RPMI8226 (cell line): Measurements from ENCODE around the gene AFG3L2.

Experiments
- DNase-seq: peaks from one replicate; pipeline ENCODE4 v3.0.0-alpha.2; 2015

The AFG3L2 gene

DNA sequence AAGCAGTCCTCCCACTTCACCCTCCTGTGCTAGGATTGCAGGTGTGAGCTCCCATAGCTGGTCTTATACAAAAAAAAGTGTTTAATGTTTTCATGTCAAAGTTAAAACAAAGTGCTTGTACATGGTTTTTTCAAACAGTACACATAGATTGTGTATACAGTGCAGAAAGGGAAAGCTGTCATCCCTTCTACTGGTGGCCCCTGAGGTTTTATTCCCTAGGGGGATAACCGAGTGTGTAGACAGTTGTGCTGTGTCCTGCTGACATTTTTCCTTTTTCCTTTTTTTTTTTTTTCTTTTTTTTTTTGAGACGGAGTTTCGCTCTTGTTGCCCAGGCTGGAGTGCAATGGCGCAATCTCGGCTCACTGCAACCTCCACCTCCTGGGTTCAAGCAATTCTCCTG, 58.2 kb downstream of the AFG3L2 start:
- DNase-seq, result no peak

DNA sequence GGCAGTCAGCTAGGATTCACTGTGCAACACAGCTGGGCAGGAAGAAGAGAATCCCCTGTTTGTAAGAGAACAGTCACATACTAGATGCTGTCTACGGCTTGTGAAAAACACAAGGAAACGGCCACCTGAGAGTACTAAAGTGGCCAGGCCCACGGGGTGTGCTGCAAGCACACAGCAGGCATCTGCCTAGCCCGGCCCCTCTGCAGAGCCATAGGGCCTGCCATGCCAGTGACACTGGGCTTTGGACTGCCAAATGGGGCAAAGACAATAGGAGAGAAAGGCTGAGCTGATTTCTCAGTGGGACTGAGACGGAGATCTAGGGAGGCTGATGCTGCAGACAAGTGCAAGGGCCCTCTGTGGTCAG, 58.7 kb downstream of the AFG3L2 start:
- no peak for DNase-seq

DNA sequence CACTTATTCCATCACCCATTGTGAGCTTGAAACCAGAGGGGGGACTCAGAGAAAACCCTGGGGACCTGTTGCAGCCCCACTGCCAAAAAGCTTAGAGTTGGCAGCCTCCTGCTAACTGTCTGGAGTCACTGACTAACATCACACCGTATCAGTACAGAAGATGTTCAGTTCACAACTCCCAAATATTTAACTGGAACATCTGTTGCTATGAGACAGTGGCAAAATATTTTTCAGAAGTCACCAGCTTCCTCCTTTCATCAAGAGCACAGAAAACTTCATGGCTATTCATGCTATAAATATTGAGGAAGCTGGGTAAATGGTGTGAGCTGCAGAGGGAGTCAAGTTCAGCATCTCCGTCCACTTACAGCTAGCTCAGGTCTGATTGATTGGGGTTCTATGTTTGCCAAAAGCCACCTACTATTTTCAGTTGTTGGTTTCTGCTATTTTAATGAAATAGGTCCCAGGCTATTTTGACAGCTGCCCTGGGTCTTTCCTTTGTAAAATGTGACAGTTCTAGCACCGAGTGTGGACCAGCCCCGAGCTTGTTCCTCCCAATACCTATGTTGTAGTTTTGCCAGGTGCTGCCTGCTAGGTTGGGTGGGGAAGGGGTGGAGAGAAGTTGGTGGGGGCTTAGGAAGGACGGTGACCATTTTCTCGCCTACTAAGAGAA, 59.2 kb downstream of the AFG3L2 start:
- no peak for DNase-seq

DNA sequence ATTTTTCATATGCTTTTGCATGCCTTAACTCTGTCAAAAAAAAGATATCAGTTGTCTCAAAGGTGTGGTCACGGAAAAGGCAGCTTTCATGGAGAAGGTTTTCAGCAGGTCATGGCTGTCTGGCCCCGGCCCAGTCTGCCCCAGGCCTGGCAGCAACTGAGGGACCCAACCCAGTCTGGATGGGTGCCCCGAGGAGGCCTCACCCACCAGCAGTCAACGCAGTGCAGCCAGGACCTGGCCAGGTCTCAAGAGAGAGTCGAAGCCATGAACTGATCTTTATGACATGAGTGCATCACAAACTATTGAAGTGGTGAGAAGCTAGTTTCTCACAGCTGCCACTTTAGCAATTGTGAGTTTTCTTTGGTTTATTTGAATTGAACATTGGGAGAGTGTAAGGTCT, 61.1 kb downstream of the AFG3L2 start:
- DNase-seq, result no peak

- DNase-seq, result no peak
Measured at GRCh38 chr18:12315490-12315889, 61.5 kb downstream of the AFG3L2 start.

DNA sequence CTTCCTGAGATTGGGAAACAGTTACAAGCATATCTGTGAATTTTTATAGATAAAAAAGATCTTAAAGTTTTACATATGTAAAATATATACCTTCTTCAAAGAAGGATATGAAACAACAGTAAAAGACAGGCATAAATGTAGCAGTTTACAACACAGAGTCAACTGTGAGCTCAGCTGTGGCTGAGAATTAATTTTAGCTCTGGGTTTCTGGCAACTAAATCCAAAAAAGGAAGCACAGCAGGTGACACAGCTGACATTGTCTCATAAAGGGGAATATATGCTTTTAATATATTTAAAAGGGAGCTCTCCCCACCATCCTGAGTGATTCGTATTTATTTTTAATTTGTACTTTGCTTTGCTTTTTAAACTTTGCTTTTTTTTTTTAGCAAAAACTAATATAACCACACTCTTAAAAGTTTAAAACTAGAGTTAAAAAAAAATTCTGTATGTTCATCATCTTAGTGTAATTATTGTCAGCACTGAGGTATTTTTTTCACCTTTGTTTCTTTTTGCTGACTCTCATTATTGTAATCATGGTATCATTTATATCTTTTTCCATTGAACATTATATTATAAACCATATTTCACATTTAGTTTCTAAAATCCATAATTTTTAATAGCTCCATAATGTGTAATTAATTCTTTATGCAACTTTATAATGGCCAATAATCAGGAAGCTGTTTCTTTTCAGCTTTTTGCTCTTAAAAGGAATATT, 62.3 kb downstream of the AFG3L2 start:
- DNase-seq, result peak; percentile 52

DNA sequence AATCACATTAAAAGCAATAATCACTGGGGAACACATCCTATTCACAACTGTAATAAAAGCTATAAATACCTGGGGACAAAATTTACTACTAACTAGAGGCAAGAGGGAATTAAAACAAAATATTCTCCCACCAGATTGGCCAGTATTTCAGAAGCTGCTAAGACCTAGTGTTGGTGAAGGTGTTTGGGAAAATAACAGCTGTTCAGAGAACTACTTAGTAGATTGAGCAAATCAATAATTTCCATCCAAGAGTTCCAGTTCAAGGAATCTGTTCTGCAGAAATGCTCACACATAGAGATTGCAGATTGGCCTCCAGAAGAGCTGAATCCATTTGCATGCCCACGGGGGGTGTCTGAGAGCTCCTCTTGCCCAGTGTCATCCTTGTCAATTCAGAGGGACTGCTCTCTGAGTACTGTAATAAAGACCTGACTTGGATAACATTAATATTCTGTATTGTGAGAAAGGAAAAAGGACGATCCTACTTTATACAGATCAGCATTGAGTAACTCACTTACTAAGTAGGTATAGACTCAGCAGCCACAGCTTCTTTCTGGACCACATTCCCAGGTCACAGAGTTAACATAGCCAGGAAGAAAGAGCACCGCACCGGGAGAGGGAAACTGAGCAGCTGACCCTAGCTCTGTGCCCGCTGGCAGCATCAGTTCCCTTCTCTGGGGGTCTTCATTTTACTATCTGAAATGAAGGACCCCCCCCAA, 63.3 kb downstream of the AFG3L2 start:
- no peak for DNase-seq

GRCh38 chr18:12312976-12313375, 64.1 kb downstream of the AFG3L2 start:
- DNase-seq, result no peak

- DNase-seq, result no peak
Measured at GRCh38 chr18:12310762-12311161, 66.3 kb downstream of the AFG3L2 start.

DNA sequence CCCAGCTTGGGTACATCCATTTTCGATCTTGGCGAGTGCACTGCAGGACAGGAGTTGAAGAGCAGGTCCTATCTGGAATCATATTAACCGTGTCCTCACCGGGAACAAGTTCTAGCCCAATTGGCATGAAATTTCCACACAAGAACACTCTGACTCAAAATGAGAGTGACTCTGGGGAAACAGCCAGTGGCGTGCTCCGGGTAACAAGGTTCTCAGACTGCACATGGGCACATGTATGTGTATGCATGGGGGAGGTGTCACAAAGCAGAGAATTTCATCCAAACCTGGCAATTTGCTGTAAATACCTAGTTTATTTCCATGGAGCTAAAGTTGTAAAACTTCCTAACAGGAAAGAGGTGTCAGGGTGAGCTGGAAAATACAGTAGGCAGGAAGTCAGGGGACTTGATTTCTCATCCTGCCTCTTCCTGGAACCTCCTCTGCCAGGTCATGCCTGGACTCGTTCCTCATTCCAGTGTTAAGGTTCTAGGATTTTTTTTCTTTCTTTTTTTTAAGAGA, 67.3 kb downstream of the AFG3L2 start:
- no peak for DNase-seq

GRCh38 chr18:12308386-12309100, 68.5 kb downstream of the AFG3L2 start:
- peak; percentile 55 for DNase-seq

DNA sequence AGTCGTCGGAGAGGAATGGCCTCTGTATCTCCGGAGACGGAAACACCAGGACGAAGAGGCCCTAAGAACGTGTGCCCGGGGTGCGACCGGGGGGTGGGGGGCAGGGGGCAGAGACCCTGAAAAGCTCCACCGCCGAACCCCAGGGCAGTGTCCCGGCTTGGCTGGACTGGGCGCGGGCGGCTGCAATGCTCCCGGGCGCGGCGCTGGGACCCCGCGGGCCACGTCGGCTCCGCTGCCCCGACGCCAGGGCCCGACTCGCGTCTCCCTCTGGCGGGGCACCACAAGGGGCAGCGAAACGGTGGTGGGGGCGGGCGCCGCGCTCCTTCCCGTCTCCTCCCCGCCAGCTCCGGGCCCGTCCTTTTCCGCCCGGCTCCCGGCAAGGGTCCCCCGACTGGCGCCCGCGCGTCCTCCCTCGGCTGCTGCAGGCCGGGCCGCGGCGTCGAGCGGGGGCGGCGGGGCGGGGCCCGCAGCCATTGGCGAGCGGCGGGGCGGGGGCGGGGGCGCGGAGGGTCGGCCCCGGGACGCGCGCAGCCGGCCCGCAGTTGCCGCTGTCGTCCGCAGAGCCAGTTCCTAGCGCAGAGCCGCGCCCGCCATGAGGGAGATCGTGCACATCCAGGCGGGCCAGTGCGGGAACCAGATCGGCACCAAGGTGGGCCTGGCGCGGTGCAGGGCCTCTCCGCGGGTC, 69.2 kb downstream of the AFG3L2 start, which contains the start of gene TUBB6:
TUBB6 (plus strand) TSS at position 541 of the 685 bp plus-strand sequence; CDS start at position 593, 52 bp downstream.
- no peak for DNase-seq

GRCh38 chr18:12306752-12307700, 70.0 kb downstream of the AFG3L2 start:
- DNase-seq, result no peak

DNA sequence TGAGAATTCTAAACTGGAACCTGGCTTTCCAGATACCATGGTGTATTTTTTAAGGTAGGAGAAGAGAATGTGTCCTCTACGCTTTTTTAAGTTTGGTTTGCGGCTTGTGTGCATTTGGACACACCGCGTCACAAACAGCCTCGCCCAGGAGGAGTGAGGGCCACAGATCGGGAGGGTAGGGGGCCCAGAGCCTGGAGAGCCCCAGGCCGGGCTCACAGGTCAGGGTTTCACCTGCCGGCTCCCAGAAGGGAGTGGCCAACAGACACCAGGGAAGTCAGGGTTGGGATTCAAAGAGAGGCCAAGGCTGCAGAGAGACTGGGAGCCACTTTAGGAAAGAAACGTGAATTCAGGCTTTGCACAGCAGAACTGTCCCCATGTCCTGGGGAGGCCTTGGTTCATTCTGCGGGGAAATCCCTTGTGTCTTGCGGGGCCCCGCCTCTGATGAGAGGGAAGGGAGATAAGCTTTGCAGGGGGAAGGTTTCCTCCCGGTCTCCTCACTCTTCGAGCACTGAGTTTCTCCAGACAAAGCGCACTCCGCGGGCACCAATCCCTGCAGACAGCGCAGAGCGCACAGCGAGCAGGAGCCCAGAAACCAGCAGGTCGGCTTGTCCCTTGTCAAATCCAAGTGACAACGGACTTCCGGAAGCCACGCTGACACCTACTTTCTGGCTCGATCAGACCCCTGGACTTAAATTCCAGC, 70.9 kb downstream of the AFG3L2 start:
- DNase-seq, result no peak

DNA sequence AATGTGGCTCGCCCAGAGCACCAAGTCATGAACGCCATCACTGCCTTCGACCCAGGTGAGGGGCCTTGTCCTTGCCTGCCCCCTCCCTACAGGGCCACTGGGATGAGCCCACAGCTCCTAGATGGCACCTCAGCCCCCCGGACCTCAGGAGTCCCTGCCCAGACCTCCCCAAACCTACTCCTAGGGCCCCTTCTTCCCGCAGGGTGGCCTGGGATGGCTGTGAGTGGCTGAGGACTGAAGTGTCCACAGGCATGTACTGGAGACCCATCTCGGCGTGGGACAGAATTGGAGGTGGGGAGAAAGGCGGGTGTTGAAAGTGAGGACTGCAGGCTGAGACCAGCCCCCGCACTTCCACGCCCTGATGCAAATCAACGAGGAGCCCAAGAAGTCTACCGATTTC, 71.8 kb downstream of the AFG3L2 start:
- no peak for DNase-seq

DNA sequence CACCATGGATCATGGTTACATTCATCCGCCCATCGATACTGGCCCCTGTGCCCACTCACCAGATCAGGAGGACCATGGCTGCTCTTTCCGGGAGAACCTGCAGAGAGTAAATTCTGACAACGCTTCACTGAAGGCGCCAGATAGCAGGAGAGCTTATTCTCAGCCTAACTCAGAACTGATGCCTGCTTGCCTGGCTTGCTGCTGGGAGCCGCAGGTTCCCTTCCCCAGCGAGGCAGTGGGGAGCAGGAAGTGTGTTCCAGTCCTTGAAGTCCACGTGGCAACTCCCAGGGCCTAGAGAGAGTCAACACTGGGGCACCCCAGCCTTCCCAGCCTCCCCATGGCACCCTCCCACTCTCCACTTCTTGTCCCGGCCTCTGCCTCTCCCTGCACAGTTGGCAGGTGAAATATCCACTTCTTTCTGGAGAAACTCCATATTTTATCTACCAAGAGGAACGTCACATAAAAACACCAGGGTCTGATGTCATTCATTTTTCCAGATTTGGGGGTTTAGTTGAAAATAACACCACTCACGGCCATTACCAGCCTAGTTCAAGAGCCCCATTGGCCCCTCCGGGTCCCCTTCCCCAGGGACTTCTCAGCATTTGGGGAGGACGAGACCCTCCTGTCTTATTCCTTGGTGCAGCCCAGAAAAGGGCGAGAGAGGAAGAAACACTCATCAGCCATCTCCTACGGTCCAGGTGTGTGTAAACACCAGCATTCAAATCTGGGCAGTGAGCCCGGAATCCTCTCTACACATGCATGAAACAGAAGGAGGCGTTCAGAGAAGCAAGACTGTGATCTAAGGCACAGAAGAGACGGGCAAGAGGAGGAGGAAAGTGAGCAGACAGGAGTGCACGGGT, 72.4 kb downstream of the AFG3L2 start:
- peak; percentile 91 for DNase-seq

DNA sequence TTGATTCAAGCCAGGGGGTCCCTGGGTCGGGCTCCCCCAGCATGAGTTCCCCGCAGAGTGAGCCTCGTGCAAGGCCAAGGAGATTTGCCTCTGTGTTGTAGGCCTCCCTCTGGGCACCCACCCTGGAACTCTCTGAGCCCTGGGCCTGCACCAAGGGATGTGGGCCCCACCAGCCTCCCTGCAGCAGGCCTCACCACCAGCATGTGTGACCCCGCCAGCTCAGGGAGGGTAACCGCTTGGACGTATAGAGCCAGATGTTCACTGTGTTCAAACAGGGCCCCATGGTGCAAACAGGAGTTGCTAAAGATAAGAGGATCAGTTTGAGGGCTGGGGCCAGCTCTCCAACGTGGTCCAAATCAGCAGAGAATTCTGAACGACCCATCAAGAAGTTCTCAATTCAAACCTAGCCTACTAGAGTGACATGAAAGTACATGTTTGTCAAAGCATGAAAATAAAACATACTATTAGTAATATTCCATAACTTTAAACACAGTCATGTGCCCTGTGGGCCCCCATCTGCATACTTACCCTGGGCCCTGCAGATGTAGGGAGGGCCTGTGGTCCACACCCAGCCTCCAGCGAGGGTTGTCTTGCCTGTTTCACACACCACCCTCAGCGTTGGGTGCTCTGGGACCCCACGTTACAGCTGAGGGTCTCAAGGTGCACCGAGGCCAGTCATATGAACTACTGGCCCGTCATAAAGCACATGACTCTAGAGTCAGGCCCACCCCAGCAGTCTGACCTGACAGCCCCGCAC, 74.5 kb downstream of the AFG3L2 start:
- no peak for DNase-seq

DNA sequence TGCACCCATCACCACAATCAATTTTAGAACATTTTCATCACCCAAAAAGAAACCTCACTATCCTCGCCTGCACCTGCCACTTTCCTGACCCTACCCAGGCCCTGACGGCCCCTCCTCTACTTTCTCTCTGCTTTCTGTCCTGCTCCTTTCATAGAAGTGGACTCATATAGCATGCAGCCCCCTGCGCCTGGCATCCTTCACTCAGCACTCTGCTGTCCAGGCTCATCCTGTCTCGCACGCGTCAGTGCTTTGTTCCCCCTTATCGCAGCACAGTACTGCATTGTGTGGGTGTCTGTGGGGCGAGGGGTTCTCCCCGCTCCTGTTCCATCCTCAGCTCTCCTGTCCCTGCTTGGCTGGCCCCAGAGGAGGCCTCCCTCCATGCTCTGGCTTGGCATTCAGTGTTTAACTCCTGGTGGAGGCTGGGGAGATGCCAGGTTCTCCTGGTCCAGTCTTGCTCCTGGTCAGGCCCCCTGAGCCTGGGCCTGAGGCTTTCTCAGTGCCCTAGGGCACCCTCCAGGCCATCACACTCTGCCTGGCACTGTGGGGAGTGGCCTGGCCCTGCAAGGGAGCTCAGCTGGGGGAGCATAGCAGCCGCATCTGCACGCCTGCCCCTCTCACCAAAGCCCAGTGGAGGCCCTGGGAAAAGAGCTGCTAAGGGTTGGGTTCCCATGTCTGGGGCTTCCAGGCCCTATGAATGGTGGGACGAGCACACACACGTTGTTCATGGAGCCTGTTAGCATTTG, 75.6 kb downstream of the AFG3L2 start:
- DNase-seq, result no peak
